Astrocyte (in vitro differentiated cells and primary cell): Measurements from ENCODE around the gene KCNK6. TPM values are rescaled to one million over a fixed set of nuclear protein-coding genes. Genes with fewer than 3 reads are reported as not detected.

Source experiments
- DNase-seq: peaks from one replicate; pipeline ENCODE4 v3.0.0-alpha.2; 2010; ENCODE audit warnings: low read depth
- FAIRE-seq: peaks from 2 replicates; lab custom pipeline; 2011; peaks lifted over from hg19 to GRCh38; lab: Jason Lieb, UNC
- H2AFZ ChIP-seq: 2 replicates; pipeline ENCODE4 v1.6.0; 2012; ENCODE audit warnings: low read depth, low read length, inconsistent platforms
- H3K27ac ChIP-seq: 2 replicates; pipeline ENCODE4 v1.5.1; 2011; ENCODE audit warnings: low read depth, low read length, inconsistent platforms
- H3K27me3 ChIP-seq: 2 replicates; pipeline ENCODE4 v1.6.0; 2011; ENCODE audit warnings: low read length, inconsistent platforms; ENCODE audit not compliant: insufficient read depth
- H3K36me3 ChIP-seq: 2 replicates; pipeline ENCODE4 v1.5.1; 2011; ENCODE audit warnings: low read length, inconsistent platforms; ENCODE audit not compliant: insufficient read depth
- H3K4me1 ChIP-seq: 2 replicates; pipeline ENCODE4 v1.5.1; 2011; ENCODE audit warnings: low read length, inconsistent platforms; ENCODE audit not compliant: insufficient read depth
- H3K4me2 ChIP-seq: 2 replicates; pipeline ENCODE4 v1.6.0; 2012; ENCODE audit warnings: low read length, inconsistent platforms
- H3K4me3 ChIP-seq: 2 replicates; pipeline ENCODE4 v1.5.1; 2011; ENCODE audit warnings: low read depth, mild to moderate bottlenecking, low read length, inconsistent platforms; ENCODE audit not compliant: insufficient read depth
- H3K79me2 ChIP-seq: 2 replicates; pipeline ENCODE4 v1.6.0; 2012; ENCODE audit warnings: mild to moderate bottlenecking, low read length, inconsistent platforms; ENCODE audit not compliant: insufficient read depth
- H3K9ac ChIP-seq: 2 replicates; pipeline ENCODE4 v1.6.0; 2012; ENCODE audit warnings: mild to moderate bottlenecking, low read length, inconsistent platforms
- H3K9me3 ChIP-seq: 2 replicates; pipeline ENCODE4 v1.5.1; 2012; ENCODE audit warnings: low read depth, mild to moderate bottlenecking, low read length, inconsistent platforms; ENCODE audit not compliant: insufficient read depth
- H4K20me1 ChIP-seq: 2 replicates; pipeline ENCODE4 v1.6.0; 2012; ENCODE audit warnings: low read length, inconsistent platforms; ENCODE audit not compliant: insufficient read depth
- H3K27ac Mint-ChIP-seq: one replicate; pipeline ENCODE4 v1.8.0; 2021; ENCODE audit warnings: mild to moderate bottlenecking, mixed read lengths; ENCODE audit not compliant: unreplicated experiment
- H3K27me3 Mint-ChIP-seq: one replicate; pipeline ENCODE4 v1.8.0; 2021; ENCODE audit warnings: low read depth, mixed read lengths; ENCODE audit not compliant: unreplicated experiment
- H3K36me3 Mint-ChIP-seq: one replicate; pipeline ENCODE4 v1.8.0; 2021; ENCODE audit warnings: low read depth, mixed read lengths; ENCODE audit not compliant: unreplicated experiment
- H3K4me1 Mint-ChIP-seq: one replicate; pipeline ENCODE4 v1.8.0; 2021; ENCODE audit warnings: low read depth, mixed read lengths; ENCODE audit not compliant: unreplicated experiment
- H3K4me3 Mint-ChIP-seq: one replicate; pipeline ENCODE4 v1.8.0; 2021; ENCODE audit warnings: mild to moderate bottlenecking, moderate library complexity, mixed read lengths; ENCODE audit not compliant: unreplicated experiment
- H3K9me3 Mint-ChIP-seq: one replicate; pipeline ENCODE4 v1.8.0; 2021; ENCODE audit warnings: mild to moderate bottlenecking, mixed read lengths; ENCODE audit not compliant: unreplicated experiment
- EZH2 ChIP-seq: IDR thresholded peaks from 2 replicates; pipeline ENCODE4 v1.6.1; 2012; ENCODE audit warnings: mild to moderate bottlenecking, low read length, inconsistent platforms; ENCODE audit not compliant: insufficient read depth
- total RNA-seq: library from RNA; stranded (reverse); gene quantifications from 2 replicates; pipeline ENCODE4 v1.2.1, GENCODE V29; 2021
- TF ChIP-seq, protein P1 (sequence below): IDR thresholded peaks from 2 replicates; pipeline ENCODE4 v1.5.1; 2011; ENCODE audit warnings: low read depth, mild to moderate bottlenecking, inconsistent platforms, low read length, moderate library complexity; ENCODE audit not compliant: insufficient read depth

Gene KCNK6
- total RNA-seq, 1 donor from 2014 or later, result 8.6 TPM

DNA sequence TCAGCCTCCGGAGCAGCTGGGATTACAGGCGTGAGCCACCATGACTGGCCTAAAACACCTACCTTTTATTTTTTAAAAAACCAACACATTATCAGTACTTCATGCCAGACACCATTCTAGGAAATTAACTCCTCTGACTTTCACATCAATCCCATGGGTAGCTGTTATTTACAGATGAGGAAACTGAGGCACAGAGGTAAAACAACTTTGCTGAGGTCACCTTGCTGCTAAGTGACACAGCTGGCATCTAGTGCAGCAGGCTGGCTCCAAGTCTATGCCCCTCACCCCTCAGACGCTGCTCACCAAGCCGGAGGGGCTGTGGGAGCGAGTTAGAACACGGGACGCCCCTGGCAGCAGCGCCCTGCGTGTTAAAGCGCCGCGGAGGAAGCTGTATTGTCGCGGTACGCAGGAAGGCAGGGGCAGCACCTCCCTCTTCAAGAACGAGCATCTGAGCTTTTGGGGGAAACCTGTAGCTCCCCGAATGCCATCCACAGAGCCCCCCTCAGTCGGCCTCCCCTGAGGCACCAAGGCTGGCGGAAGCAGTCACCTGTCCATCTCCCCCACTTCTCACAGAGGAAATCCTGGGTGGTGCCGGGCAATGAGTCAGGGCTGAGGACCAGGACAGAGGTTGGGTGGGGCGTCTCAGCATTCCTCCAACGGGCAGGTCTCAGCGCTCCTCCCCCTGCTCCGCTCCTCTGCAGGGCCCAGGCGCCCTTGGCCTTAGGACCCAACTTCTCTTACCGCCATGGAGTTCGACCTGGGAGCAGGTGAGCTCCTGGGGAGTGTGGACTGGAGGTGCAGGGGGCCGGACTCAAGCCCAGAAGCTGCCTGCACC is 15.9 kb upstream of the KCNK6 start, which contains the start of gene C19orf33:
C19orf33 (plus strand) TSS at position 735 of the 835 bp plus-strand sequence; CDS start at position 746, 11 bp downstream.
- Histone ChIP-seq H2AFZ (no peak within 1 kb of the TSS), H3K4me3 (no peak within 1 kb of the TSS), H3K4me2 (peak within 1 kb of the TSS; percentile 37), H3K27me3 (no peaks in the 10 kb centered on the region), H3K9me3 (no peaks in the 10 kb centered on the region), H4K20me1 (no peaks in the 10 kb centered on the region), H3K36me3 (no peaks in the 10 kb centered on the region), H3K27ac (no peak within 1 kb of the TSS), H3K9ac (no peak within 1 kb of the TSS), H3K79me2 (no peaks in the 10 kb centered on the region), H3K4me1 (peaks cover 20% of the 10 kb centered on the region)
- FAIRE-seq (no peak), DNase-seq (peak; percentile 22)
- Mint-ChIP-seq H3K36me3 (peaks cover 8% of the 10 kb centered on the region), H3K4me3 (peak within 1 kb of the TSS; percentile 45), H3K27me3 (no peaks in the 10 kb centered on the region), H3K9me3 (no peaks in the 10 kb centered on the region), H3K4me1 (peaks cover 24% of the 10 kb centered on the region), H3K27ac (peak within 1 kb of the TSS; percentile 47)
- no peak for TF ChIP-seq EZH2

DNA sequence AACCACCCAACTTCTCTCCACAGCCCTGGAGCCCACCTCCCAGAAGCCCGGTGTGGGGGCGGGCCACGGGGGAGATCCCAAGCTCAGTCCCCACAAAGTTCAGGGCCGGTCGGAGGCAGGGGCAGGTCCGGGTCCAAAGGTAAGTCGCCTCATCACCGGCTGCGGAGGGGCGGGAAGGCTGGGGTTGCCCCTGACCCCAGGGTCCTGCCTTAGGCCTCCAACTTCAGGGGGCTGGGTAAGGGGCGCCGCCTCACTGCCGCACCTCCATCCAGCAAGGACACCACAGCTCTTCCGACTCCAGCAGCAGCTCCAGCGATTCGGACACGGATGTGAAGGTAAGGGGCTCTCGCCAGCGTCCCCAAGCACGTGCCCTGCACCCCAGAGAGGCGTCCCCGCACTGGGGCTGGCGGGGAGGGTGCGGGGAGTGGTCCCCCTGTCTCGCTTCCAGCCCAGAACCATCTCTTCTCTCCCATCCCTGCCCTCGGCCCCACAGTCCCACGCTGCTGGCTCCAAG is 15.2 kb upstream of the KCNK6 start:
- Mint-ChIP-seq H3K9me3 (no peaks in the 10 kb centered on the region), H3K27ac (no peak overlapping the region), H3K4me3 (peak overlapping the region; percentile 45), H3K4me1 (peaks cover 18% of the 10 kb centered on the region), H3K36me3 (peaks cover 8% of the 10 kb centered on the region), H3K27me3 (no peaks in the 10 kb centered on the region)
- Histone ChIP-seq H3K4me1 (peaks cover 13% of the 10 kb centered on the region), H3K79me2 (no peaks in the 10 kb centered on the region), H3K9me3 (no peaks in the 10 kb centered on the region), H3K4me3 (no peak overlapping the region), H3K27ac (no peak overlapping the region), H3K36me3 (no peaks in the 10 kb centered on the region), H3K4me2 (peak overlapping the region; percentile 37), H3K27me3 (no peaks in the 10 kb centered on the region), H3K9ac (no peak overlapping the region), H2AFZ (no peak overlapping the region), H4K20me1 (no peaks in the 10 kb centered on the region)
- DNase-seq, result no peak
- FAIRE-seq, result no peak
- TF ChIP-seq EZH2, result no peak
- TF ChIP-seq, protein P1, sequence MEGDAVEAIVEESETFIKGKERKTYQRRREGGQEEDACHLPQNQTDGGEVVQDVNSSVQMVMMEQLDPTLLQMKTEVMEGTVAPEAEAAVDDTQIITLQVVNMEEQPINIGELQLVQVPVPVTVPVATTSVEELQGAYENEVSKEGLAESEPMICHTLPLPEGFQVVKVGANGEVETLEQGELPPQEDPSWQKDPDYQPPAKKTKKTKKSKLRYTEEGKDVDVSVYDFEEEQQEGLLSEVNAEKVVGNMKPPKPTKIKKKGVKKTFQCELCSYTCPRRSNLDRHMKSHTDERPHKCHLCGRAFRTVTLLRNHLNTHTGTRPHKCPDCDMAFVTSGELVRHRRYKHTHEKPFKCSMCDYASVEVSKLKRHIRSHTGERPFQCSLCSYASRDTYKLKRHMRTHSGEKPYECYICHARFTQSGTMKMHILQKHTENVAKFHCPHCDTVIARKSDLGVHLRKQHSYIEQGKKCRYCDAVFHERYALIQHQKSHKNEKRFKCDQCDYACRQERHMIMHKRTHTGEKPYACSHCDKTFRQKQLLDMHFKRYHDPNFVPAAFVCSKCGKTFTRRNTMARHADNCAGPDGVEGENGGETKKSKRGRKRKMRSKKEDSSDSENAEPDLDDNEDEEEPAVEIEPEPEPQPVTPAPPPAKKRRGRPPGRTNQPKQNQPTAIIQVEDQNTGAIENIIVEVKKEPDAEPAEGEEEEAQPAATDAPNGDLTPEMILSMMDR, result no peak

DNA sequence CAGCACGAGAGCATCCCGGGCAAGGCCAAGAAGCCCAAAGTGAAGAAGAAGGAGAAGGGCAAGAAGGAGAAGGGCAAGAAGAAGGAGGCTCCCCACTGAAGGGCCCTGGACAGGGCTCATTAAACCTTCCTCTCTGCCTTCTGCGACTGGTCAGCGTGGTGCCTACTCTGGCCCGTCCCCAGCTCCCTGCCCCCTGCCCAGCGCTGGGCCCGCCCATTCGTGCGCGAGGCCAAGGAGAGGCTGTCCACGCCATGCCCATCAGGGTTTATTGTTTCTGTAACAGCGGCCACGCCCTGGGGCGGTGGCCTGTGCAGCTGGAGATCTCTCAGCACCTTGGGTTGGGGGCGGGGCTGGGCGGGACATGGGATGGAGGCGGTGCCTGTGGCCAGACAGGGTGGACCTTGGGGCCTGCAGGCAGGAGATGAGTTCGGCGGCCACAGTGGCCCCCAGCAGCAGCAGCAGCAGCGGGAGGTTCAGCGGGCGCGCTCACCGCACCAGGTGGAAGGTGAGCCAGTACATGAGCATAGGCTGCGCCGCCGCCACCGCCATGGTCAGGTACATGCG is 14.7 kb upstream of the KCNK6 start:
- H3K9me3 ChIP-seq, result no peaks in the 10 kb centered on the region
- no peaks in the 10 kb centered on the region for H3K27me3 Mint-ChIP-seq
- H4K20me1 ChIP-seq, result peaks cover 4% of the 10 kb centered on the region
- H3K9ac ChIP-seq, result no peak overlapping the region
- no peaks in the 10 kb centered on the region for H3K79me2 ChIP-seq
- DNase-seq, result no peak
- H3K4me3 Mint-ChIP-seq, result peak overlapping the region; percentile 45
- no peaks in the 10 kb centered on the region for H3K27me3 ChIP-seq
- peak overlapping the region; percentile 5 for H3K4me2 ChIP-seq
- FAIRE-seq, result no peak
- TF ChIP-seq EZH2, result no peak
- TF ChIP-seq, protein P1, result no peak
- no peaks in the 10 kb centered on the region for H3K36me3 ChIP-seq
- H3K36me3 Mint-ChIP-seq, result peaks cover 8% of the 10 kb centered on the region
- no peak overlapping the region for H3K4me3 ChIP-seq
- no peaks in the 10 kb centered on the region for H3K9me3 Mint-ChIP-seq
- H2AFZ ChIP-seq, result no peak overlapping the region
- H3K27ac ChIP-seq, result no peak overlapping the region
- H3K4me1 Mint-ChIP-seq, result peaks cover 18% of the 10 kb centered on the region
- H3K27ac Mint-ChIP-seq, result no peak overlapping the region
- peaks cover 13% of the 10 kb centered on the region for H3K4me1 ChIP-seq
